ENCODE data around the gene SENP1. TPM values are rescaled to one million over a fixed set of nuclear protein-coding genes. Genes with fewer than 3 reads are reported as not detected.

The SENP1 gene
- total RNA-seq, 1 experiment from 2014 or later = 28.8 TPM

- no peak overlapping the region for H2BK12ac ChIP-seq (ENCODE audit: insufficient read length, low read depth, low read length)
- no peak overlapping the region for H3K14ac ChIP-seq (ENCODE audit: insufficient read depth, low read length)
- no peak overlapping the region for H3K27ac ChIP-seq (ENCODE audit: insufficient read length, low read depth, low read length)
- no CpG with 5 or more reads among the region's 3 CpGs for whole genome bisulfite sequencing (ENCODE audit: extremely low coverage, insufficient read length, low lambda C conversion rate)
- H3K9me3 ChIP-seq (ENCODE audit: control insufficient read depth, low read depth, low read length) = no peaks in the 10 kb centered on the region
- H2BK5ac ChIP-seq (ENCODE audit: insufficient read length, low read length) = no peak overlapping the region
- no peaks in the 10 kb centered on the region for H3K27me3 ChIP-seq (ENCODE audit: insufficient read depth, low read length)
- no peak overlapping the region for H3K9ac ChIP-seq (ENCODE audit: extremely low read depth, insufficient read length, low read length)
- no peak overlapping the region for H2AFZ ChIP-seq (ENCODE audit: low read length)
- no peaks in the 10 kb centered on the region for H3K23me2 ChIP-seq (ENCODE audit: insufficient read length, low read depth, low read length, poor library complexity, severe bottlenecking)
- Mint-ChIP-seq H3K27me3 (ENCODE audit: low read depth) (no peaks in the 10 kb centered on the region), H3K36me3 (ENCODE audit: insufficient read depth in 1 of 3, low read depth in 3 of 3) (peaks cover 13 to 52% (median 34%) of the 10 kb centered on the region in 3 experiments), H3K27ac (peak overlapping the region in 1 of 3 experiments; percentile 80; a peak in 2 of 7 replicates), H3K4me1 (no peaks in the 10 kb centered on the region), H3K9me3 (no peaks in the 10 kb centered on the region), H3K4me3 (no peak overlapping the region)
- H3T11ph ChIP-seq (ENCODE audit: low read length) = no peak overlapping the region
- no peaks in the 10 kb centered on the region for H3K79me1 ChIP-seq (ENCODE audit: insufficient read depth, low read depth, low read length, poor library complexity, severe bottlenecking)
- no peak overlapping the region for H3K18ac ChIP-seq (ENCODE audit: insufficient read length, low read depth, low read length)
- no peak overlapping the region for H2BK120ac ChIP-seq (ENCODE audit: low read depth, low read length, poor library complexity, severe bottlenecking)
- no peak overlapping the region for H4K5ac ChIP-seq (ENCODE audit: insufficient read length, low read depth, low read length)
- TF ChIP-seq, protein P1, sequence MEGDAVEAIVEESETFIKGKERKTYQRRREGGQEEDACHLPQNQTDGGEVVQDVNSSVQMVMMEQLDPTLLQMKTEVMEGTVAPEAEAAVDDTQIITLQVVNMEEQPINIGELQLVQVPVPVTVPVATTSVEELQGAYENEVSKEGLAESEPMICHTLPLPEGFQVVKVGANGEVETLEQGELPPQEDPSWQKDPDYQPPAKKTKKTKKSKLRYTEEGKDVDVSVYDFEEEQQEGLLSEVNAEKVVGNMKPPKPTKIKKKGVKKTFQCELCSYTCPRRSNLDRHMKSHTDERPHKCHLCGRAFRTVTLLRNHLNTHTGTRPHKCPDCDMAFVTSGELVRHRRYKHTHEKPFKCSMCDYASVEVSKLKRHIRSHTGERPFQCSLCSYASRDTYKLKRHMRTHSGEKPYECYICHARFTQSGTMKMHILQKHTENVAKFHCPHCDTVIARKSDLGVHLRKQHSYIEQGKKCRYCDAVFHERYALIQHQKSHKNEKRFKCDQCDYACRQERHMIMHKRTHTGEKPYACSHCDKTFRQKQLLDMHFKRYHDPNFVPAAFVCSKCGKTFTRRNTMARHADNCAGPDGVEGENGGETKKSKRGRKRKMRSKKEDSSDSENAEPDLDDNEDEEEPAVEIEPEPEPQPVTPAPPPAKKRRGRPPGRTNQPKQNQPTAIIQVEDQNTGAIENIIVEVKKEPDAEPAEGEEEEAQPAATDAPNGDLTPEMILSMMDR (conservative IDR thresholded peaks at IDR 0.05) = no peak
- H3K4ac ChIP-seq (ENCODE audit: low read depth, low read length) = no peak overlapping the region
- no peak for DNase-seq
- no peaks in the 10 kb centered on the region for H3K79me2 ChIP-seq (ENCODE audit: insufficient read depth, low read length)
- H4K8ac ChIP-seq (replicated peaks; ENCODE audit: insufficient read length, low read depth, low read length) = no peak overlapping the region
- H3K56ac ChIP-seq (ENCODE audit: insufficient read length, low read depth, low read length) = no peak overlapping the region
- no peaks in the 10 kb centered on the region for H3K4me1 ChIP-seq (ENCODE audit: insufficient read depth, low read length)
- H2BK15ac ChIP-seq (ENCODE audit: low read depth, low read length) = no peak overlapping the region
- no peaks in the 10 kb centered on the region for H4K20me1 ChIP-seq (ENCODE audit: control insufficient read depth, insufficient read depth, insufficient read length)
- no peak overlapping the region for H4K91ac ChIP-seq (ENCODE audit: insufficient read length, low read depth, low read length)
- no peak overlapping the region for H3K23ac ChIP-seq (ENCODE audit: insufficient read length, low read depth, low read length)
- no peak overlapping the region for H2BK20ac ChIP-seq (ENCODE audit: low read depth, low read length, poor library complexity, severe bottlenecking)
- H2AK5ac ChIP-seq (ENCODE audit: insufficient read length, low read length) = no peak overlapping the region
- H3K4me2 ChIP-seq (ENCODE audit: insufficient read depth, insufficient read length, low read length) = no peak overlapping the region
Observed at GRCh38 chr12:48080821-48081220, 25.1 kb downstream of the SENP1 start.
